ENCODE results near the gene GPR35. TPM values are rescaled to one million over a fixed set of nuclear protein-coding genes. Genes with fewer than 3 reads are reported as not detected.
A peak's percentile ranks its signal among the peaks of the same experiment; 100 is the strongest.

The GPR35 gene
- total and polyA plus RNA-seq, 2 of the 13 experiments (the other 11 are each of a cell fraction or from before 2014, with no cell fraction given), result 27.1 to 44.2 TPM

DNA sequence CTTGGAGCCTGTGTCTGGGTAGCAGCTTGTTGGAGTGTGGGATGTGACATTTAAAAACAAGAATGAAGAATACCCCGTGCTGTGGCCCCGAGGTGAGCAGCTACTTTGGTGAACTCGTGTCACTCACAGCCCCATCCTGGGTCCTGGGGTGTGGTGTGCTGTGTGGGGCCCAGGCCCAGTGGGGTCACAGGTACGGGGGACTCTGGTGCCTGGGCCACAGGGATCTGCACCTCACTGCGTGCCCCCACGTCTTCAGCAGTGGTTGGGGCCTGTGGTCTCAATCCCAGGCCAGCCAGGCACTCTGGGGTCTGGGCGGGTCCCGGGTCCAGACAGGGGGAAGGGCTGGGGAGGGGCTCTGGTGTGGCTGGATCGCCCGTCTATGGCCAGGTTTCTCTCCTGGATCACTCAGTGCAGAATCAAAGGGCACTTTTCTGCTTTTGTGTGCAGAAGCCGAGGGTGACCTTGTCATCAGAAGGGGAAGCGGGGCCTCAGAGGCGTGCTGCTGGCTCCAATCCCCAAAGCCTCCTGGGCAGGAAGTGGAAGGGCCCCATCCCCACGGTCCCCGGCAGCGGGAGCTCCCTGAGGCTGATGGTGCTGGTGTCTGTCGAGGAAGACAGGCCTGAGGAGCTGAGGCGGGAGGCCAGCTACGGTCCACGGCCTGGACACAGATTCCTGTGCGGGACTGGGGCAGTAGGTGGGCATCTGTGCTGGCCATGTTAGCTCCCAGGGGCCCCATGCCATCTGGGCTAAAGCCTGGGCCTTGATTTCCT lies 1.4 kb downstream of the GPR35 start (continued):
- TF ChIP-seq TEAD3 (CRISPR knock-in tag; optimal IDR thresholded peaks at IDR 0.05; ENCODE audit: borderline replicate concordance) (peak; percentile 66), ZNF576 (CRISPR knock-in tag; IDR thresholded peaks at IDR 0.05) (peak; percentile 77; the same call in 1 of the 2 replicates), HDAC6 (IDR thresholded peaks at IDR 0.05; ENCODE audit: low read depth, low read length) (no peak), TERF1 (CRISPR knock-in tag; IDR thresholded peaks at IDR 0.05) (no peak), MAFF (IDR thresholded peaks at IDR 0.05; ENCODE audit: low read depth, low read length) (no peak), ZNF672 (CRISPR knock-in tag; IDR thresholded peaks at IDR 0.05) (no peak), ZNF703 (CRISPR knock-in tag; IDR thresholded peaks at IDR 0.05; ENCODE audit: borderline replicate concordance) (0 out of 2 replicates have a peak, but pooled peaks have one; percentile 58), MTF2 (CRISPR knock-in tag; IDR thresholded peaks at IDR 0.05; ENCODE audit: borderline replicate concordance) (no peak; the same call in 1 of the 2 replicates), HCFC1 (IDR thresholded peaks at IDR 0.05; ENCODE audit: low read depth, low read length) (no peak), GATAD1 (CRISPR knock-in tag; IDR thresholded peaks at IDR 0.05) (peak; percentile 63; the same call in 1 of the 2 replicates), HDAC2 (CRISPR knock-in tag; IDR thresholded peaks at IDR 0.05) (peak; percentile 92), SIN3B (IDR thresholded peaks at IDR 0.05; ENCODE audit: low read length) (no peak), TCF12 (IDR thresholded peaks at IDR 0.05) (no peak), TCF12 (CRISPR knock-in tag; IDR thresholded peaks at IDR 0.05) (peak; percentile 86; the same call in 1 of the 2 replicates), ZNF281 (CRISPR knock-in tag; IDR thresholded peaks at IDR 0.05; ENCODE audit: borderline replicate concordance) (peak; percentile 63), SP5 (CRISPR knock-in tag; IDR thresholded peaks at IDR 0.05; ENCODE audit: borderline replicate concordance, low read depth) (peak; percentile 61; the same call in 1 of the 2 replicates), ZNF235 (CRISPR knock-in tag; IDR thresholded peaks at IDR 0.05; ENCODE audit: borderline replicate concordance) (peak; percentile 96; the same call in 1 of the 2 replicates), MEIS1 (CRISPR knock-in tag; IDR thresholded peaks at IDR 0.05; ENCODE audit: borderline replicate concordance) (peak; percentile 85; the same call in 1 of the 2 replicates), MED8 (CRISPR knock-in tag; IDR thresholded peaks at IDR 0.05; ENCODE audit: insufficient replicate concordance) (peak; percentile 76), KLF9 (CRISPR knock-in tag; IDR thresholded peaks at IDR 0.05; ENCODE audit: low read depth) (no peak), KDM1A (CRISPR knock-in tag; IDR thresholded peaks at IDR 0.05) (no peak), YY1 (IDR thresholded peaks at IDR 0.05; ENCODE audit: insufficient read depth, insufficient replicate concordance, low read depth, low read length) (peak; percentile 19), RXRB (CRISPR knock-in tag; IDR thresholded peaks at IDR 0.05; ENCODE audit: borderline replicate concordance) (peak; percentile 85), ZNF460 (CRISPR knock-in tag; IDR thresholded peaks at IDR 0.05; ENCODE audit: borderline replicate concordance) (no peak; the same call in 1 of the 2 replicates), ZNF205 (CRISPR knock-in tag; IDR thresholded peaks at IDR 0.05) (peak; percentile 88), SMARCE1 (IDR thresholded peaks at IDR 0.05; ENCODE audit: borderline replicate concordance) (no peak), ZNF430 (CRISPR knock-in tag; IDR thresholded peaks at IDR 0.05) (peak; percentile 75; the same call in 1 of the 2 replicates), ZNF124 (CRISPR knock-in tag; IDR thresholded peaks at IDR 0.05) (peak; percentile 67; the same call in 1 of the 2 replicates)
